ENCODE measurements around the gene LETMD1. TPM values are rescaled to one million over a fixed set of nuclear protein-coding genes. Genes with fewer than 3 reads are reported as not detected.

Gene LETMD1
- total and polyA plus RNA-seq, 9 of the 15 experiments (the other 6 are each of a cell fraction or from before 2014, with no cell fraction given), result 58.7 to 163 (median 75.4) TPM

GRCh38 chr12:51033048-51033447 is 15.1 kb upstream of the LETMD1 start:
- in situ Hi-C loops (cut with MboI), result no loop called here
- ChIA-PET CTCF (ENCODE audit: low intra/inter-chr PET ratio) (interaction anchor here (0.6 kb wide), 1 partner anchor 161 kb away, joined by 3 read pairs; no protein-coding TSS in a partner anchor), POLR2A (interaction anchor here (0.5 to 1.5 kb wide), 6 partner anchors 8 to 322 kb away, joined by 3 to 5 read pairs (median 3); partner anchors contain the start of gene CSRNP2)
- no peak for TF ChIP-seq SRF (CRISPR knock-in tag; IDR thresholded peaks at IDR 0.05)
- TF ChIP-seq MAFG (tag; conservative IDR thresholded peaks at IDR 0.05), result peak; percentile 71
- peak; percentile 65; the same call in 1 of the 2 replicates for TF ChIP-seq ARID1B (IDR thresholded peaks at IDR 0.05)
- TF ChIP-seq C11orf30 (IDR thresholded peaks at IDR 0.05; ENCODE audit: low read depth), result peak; percentile 89
- peak; percentile 85 for TF ChIP-seq ZNF384 (IDR thresholded peaks at IDR 0.05; ENCODE audit: low read depth, low read length)
- peak; percentile 82 for TF ChIP-seq SMARCA4 (IDR thresholded peaks at IDR 0.05)
- peak; percentile 21; the same call in 1 of the 2 replicates for TF ChIP-seq SPI1 (IDR thresholded peaks at IDR 0.05; ENCODE audit: borderline replicate concordance, low read depth, low read length)
- TF ChIP-seq CBFA2T3 (IDR thresholded peaks at IDR 0.05), result peak; percentile 69
- peak; percentile 90 for TF ChIP-seq ZNF316 (IDR thresholded peaks at IDR 0.05)
- peak; percentile 55 for TF ChIP-seq SMARCE1 (IDR thresholded peaks at IDR 0.05)
- peak; percentile 79 for TF ChIP-seq DPF2 (IDR thresholded peaks at IDR 0.05)
- no peak for TF ChIP-seq TAF1 (IDR thresholded peaks at IDR 0.05; ENCODE audit: control insufficient read depth, extremely low read depth, insufficient read depth, low read length, severe bottlenecking)
- TF ChIP-seq RBM17 (IDR thresholded peaks at IDR 0.05; ENCODE audit: borderline replicate concordance, low read depth, low read length), result no peak
- TF ChIP-seq MCM2 (IDR thresholded peaks at IDR 0.05; ENCODE audit: low read depth), result no peak
- no peak for TF ChIP-seq MEIS2 (IDR thresholded peaks at IDR 0.05; ENCODE audit: partially characterized antibody)
- no peak for TF ChIP-seq ZFP91 (CRISPR knock-in tag; IDR thresholded peaks at IDR 0.05)
- TF ChIP-seq ZNF592 (IDR thresholded peaks at IDR 0.05), result peak; percentile 61
- TF ChIP-seq, protein P1, sequence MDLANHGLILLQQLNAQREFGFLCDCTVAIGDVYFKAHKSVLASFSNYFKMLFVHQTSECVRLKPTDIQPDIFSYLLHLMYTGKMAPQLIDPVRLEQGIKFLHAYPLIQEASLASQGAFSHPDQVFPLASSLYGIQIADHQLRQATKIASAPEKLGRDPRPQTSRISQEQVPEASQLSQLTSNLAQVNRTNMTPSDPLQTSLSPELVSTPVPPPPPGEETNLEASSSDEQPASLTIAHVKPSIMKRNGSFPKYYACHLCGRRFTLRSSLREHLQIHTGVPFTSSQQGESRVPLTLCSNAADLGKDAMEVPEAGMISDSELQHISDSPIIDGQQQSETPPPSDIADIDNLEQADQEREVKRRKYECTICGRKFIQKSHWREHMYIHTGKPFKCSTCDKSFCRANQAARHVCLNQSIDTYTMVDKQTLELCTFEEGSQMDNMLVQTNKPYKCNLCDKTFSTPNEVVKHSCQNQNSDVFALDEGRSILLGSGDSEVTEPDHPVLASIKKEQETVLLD (IDR thresholded peaks at IDR 0.05), result 0 out of 2 replicates have a peak, but pooled peaks have one; percentile 29

More at GRCh38 chr12:51033048-51033447, 15.1 kb upstream of the LETMD1 start:
- Histone ChIP-seq H3K9me3 (replicated peaks; ENCODE audit: control insufficient read depth, insufficient read depth, low read depth, low read length) (no peaks in the 10 kb centered on the region), H3K79me2 (ENCODE audit: control insufficient read depth, insufficient read depth, low read length) (no peaks in the 10 kb centered on the region), H3K9ac (ENCODE audit: insufficient read depth in 1 of 2, low read depth in 2 of 2, low read length in 2 of 2) (peak overlapping the region in 1 of 2 experiments; percentile 31; a peak in 3 of 4 replicates), H3K4me3 (no peak overlapping the region), H3K4me2 (ENCODE audit: insufficient read depth, low read length) (peak overlapping the region; percentile 48), H4K20me1 (replicated peaks; ENCODE audit: control insufficient read depth, insufficient read depth, low read length) (no peaks in the 10 kb centered on the region), H3K27ac (ENCODE audit: extremely low read depth, low read depth, low read length) (peak overlapping the region; percentile 66), H3K36me3 (ENCODE audit: control insufficient read depth, insufficient read depth, low read length) (no peaks in the 10 kb centered on the region), H3K4me1 (replicated peaks in 1 of 2; ENCODE audit: control insufficient read depth in 2 of 2, insufficient read depth in 2 of 2, low read length in 2 of 2) (peaks cover 9 to 16% of the 10 kb centered on the region in 2 experiments; a peak in 3 of 5 replicates), H3K27me3 (ENCODE audit: control insufficient read depth in 2 of 2, insufficient read depth in 2 of 2, low read length in 2 of 2) (no peaks in the 10 kb centered on the region), H2AFZ (ENCODE audit: low read depth, low read length) (peak overlapping the region; percentile 83), H3K9me1 (ENCODE audit: control insufficient read depth, insufficient read depth, low read length) (no peaks in the 10 kb centered on the region)
- DNase-seq (ENCODE audit: extremely low read depth in 1 of 4, low spot score in 3 of 4) (peak in 2 of 4 experiments; percentile 68 to 78), ATAC-seq (peak; percentile 81), FAIRE-seq (peak; percentile 86)
- WGBS (ENCODE audit: insufficient coverage, low coverage, missing lambda C conversion rate), result 60% methylated on average over 1 of the region's 2 CpGs
- no TSS peak for BruUV-seq (replicated peaks)
- intact Hi-C loops (cut with micrococcal nuclease), result no loop called here

Data from K562 (cell line).